Peyer's patch (tissue), 4 donors: ENCODE results near the gene TAPBPL. TPM values are rescaled to one million over a fixed set of nuclear protein-coding genes. Genes with fewer than 3 reads are reported as not detected.

ENCODE experiments used
- DNase-seq, 3 donors: peaks; one replicate each; pipeline ENCODE4 v3.0.0-alpha.2; 2017 to 2019
- H3K27ac ChIP-seq, 4 donors: fragments of 200-600 bp; sonication (generic); one replicate each; pipeline ENCODE4 v1.5.1; 2016 to 2019
- H3K27me3 ChIP-seq, 2 donors: fragments of 200-600 bp; sonication (generic); one replicate each; pipeline ENCODE4 v1.5.1; 2019
- H3K36me3 ChIP-seq, 3 donors: fragments of 200-600 bp; sonication (generic); one replicate each; pipeline ENCODE4 v1.5.1; 2016 to 2019
- H3K4me1 ChIP-seq, 4 donors: fragments of 200-600 bp; sonication (generic); one replicate each; pipeline ENCODE4 v1.5.1; 2016 to 2019
- H3K4me3 ChIP-seq, 4 donors: fragments of 200-600 bp; sonication (generic); 1 replicate in 3 of 4; 2 replicates in 1 of 4; pipeline ENCODE4 v1.5.1; 2016 to 2019; ENCODE audit warnings: mild to moderate bottlenecking in 1 of 4
- H3K9me3 ChIP-seq, 4 donors: fragments of 200-600 bp; sonication (generic); one replicate each; pipeline ENCODE4 v1.5.1; 2016 to 2019; ENCODE audit warnings: mild to moderate bottlenecking in 1 of 4
- CTCF ChIP-seq, 6 experiments: fragments of 450-650 bp in 4 of 6; fragments of 200-600 bp in 2 of 6; sonication (generic) in 1 of 6; IDR thresholded peaks; one replicate each; pipeline ENCODE4 v1.5.1; 2017 to 2019; ENCODE audit warnings: antibody characterized with exemption in 6 of 6, mild to moderate bottlenecking in 3 of 6, moderate library complexity in 1 of 6
- POLR2A ChIP-seq, 2 donors: fragments of 450-650 bp; IDR thresholded peaks; one replicate each; pipeline ENCODE4 v1.5.1; 2017; ENCODE audit warnings: antibody characterized with exemption in 2 of 2, mild to moderate bottlenecking in 2 of 2, moderate library complexity in 2 of 2
- total RNA-seq, 4 donors: library from RNA; depleted of rRNA; stranded (reverse); fragments of >200 nt; gene quantifications; one replicate each; pipeline ENCODE4 v1.1.0, GENCODE V29; 2016

The TAPBPL gene
- total RNA-seq, 4 donors from 2014 or later: 44.6 to 124 (median 95.5) TPM

DNA sequence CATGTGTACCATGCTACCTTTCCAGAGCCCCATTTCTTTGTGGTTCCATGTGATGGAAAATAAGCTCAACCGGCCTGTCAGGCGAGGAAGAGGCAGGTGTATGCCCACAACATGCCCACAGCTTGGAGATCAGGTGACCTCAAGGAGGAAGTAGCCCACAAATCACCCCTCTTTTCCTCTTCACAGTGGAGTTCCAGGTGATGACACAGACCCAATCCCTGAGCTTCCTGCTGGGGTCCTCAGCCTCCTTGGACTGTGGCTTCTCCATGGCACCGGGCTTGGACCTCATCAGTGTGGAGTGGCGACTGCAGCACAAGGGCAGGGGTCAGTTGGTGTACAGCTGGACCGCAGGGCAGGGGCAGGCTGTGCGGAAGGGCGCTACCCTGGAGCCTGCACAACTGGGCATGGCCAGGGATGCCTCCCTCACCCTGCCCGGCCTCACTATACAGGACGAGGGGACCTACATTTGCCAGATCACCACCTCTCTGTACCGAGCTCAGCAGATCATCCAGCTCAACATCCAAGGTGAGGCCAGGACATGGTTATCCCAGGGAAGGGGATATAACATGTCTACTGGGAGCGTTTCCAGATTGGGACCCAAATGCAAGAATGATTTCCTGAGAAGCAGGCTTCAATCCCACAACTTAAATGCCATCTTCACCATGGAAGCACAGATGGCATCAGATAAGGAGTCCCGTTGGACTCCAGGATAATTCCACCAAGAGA, 5.5 kb downstream of the TAPBPL start:
- no peaks in the 10 kb centered on the region for H3K9me3 ChIP-seq
- peak overlapping the region in 1 of 4 donors; percentile 20 for H3K27ac ChIP-seq
- peaks cover 0 to 27% (median 18%) of the 10 kb centered on the region in 4 donors for H3K4me1 ChIP-seq
- peaks cover 0 to 76% (median 0%) of the 10 kb centered on the region in 3 donors for H3K36me3 ChIP-seq
- peak in 2 of 3 donors; percentile 30 to 44 for DNase-seq
- no peaks in the 10 kb centered on the region for H3K27me3 ChIP-seq
- TF ChIP-seq POLR2A (IDR thresholded peaks at IDR 0.05) (no peak), CTCF (IDR thresholded peaks at IDR 0.05) (no peak)
- no peak overlapping the region for H3K4me3 ChIP-seq

- H3K36me3 ChIP-seq: peaks cover 0 to 86% (median 0%) of the 10 kb centered on the region in 3 donors
- peak overlapping the region in 1 of 4 donors; percentile 83 for H3K27ac ChIP-seq
- peaks cover 0 to 35% (median 20%) of the 10 kb centered on the region in 4 donors for H3K4me1 ChIP-seq
- no peaks in the 10 kb centered on the region for H3K27me3 ChIP-seq
- TF ChIP-seq POLR2A (IDR thresholded peaks at IDR 0.05) (no peak), CTCF (IDR thresholded peaks at IDR 0.05) (no peak)
- H3K4me3 ChIP-seq: no peak overlapping the region
- peak in 1 of 3 donors; percentile 40 for DNase-seq
- no peaks in the 10 kb centered on the region for H3K9me3 ChIP-seq
Observed at GRCh38 chr12:6458281-6459003, 6.6 kb downstream of the TAPBPL start.

DNA sequence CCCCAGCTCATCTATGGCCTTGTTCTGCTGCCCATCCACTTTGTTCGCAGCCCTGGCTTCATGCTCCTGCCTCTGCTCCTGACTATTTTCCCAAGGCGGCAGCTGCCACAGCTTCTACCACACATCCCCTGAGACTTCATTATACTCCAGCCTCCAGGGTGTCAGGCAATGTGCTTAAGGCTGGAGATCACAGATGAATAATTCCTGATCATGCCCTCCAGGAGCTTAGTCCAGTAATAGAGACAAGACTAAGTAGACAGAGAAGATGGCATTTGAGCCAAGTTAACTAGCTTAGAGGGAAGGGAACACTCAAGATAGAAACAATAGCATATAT, 7.1 kb downstream of the TAPBPL start:
- Histone ChIP-seq H3K27me3 (no peaks in the 10 kb centered on the region), H3K4me1 (peaks cover 0 to 38% (median 24%) of the 10 kb centered on the region in 4 donors), H3K27ac (peak overlapping the region in 1 of 4 donors; percentile 83), H3K36me3 (peaks cover 0 to 85% (median 0%) of the 10 kb centered on the region in 3 donors), H3K9me3 (no peaks in the 10 kb centered on the region), H3K4me3 (no peak overlapping the region)
- TF ChIP-seq CTCF (IDR thresholded peaks at IDR 0.05): no peak
- no peak for TF ChIP-seq POLR2A (IDR thresholded peaks at IDR 0.05)
- DNase-seq: peak in 1 of 3 donors; percentile 12

GRCh38 chr12:6460751-6461371, 9.0 kb downstream of the TAPBPL start:
- peak overlapping the region; percentile 71 to 83 (median 77) for H3K27ac ChIP-seq
- H3K4me3 ChIP-seq: no peak overlapping the region
- no peaks in the 10 kb centered on the region for H3K9me3 ChIP-seq
- no peaks in the 10 kb centered on the region for H3K27me3 ChIP-seq
- H3K4me1 ChIP-seq: peaks cover 0 to 43% (median 28%) of the 10 kb centered on the region in 4 donors
- peak in 1 of 3 donors; percentile 22 for DNase-seq
- TF ChIP-seq CTCF (IDR thresholded peaks at IDR 0.05) (no peak), POLR2A (IDR thresholded peaks at IDR 0.05) (no peak)
- H3K36me3 ChIP-seq: peaks cover 0 to 81% (median 0%) of the 10 kb centered on the region in 3 donors

DNA sequence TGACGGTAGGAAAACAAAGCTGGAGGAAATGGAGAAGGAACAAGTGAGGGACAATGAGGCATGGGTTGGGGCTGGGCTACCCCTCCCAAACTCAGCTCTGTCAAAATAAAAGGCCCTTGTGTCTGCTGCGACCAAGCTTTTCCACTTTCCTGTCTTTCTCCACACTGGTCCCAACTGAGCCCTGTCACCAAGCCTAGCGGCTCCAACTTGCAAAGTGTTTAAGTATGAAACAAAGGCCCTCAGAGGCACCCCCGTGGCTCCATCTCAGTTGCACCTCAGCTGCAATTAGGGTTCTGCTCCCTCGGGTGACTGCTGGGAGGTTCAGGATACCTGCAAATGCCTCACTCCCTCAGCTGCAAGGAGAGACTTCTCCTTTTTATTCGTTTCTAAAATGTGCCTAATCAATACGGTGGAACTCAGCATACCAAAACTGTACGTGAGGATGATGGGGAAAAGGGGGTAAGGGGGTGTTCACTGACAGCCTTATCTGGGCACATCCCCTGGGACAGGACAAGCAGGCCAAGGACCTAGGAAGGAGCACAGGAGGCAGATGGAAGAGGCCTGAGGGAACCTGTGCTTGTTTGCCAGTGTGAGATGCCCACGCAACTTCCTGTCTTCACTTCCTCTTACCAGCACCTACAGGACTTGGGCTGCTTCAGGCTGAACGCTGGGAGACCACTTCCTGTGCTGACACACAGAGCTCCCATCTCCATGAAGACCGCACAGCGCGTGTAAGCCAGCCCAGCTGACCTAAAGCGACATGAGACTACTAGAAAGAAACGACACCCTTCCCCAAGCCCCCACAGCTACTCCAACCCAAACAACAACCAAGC, 9.8 kb downstream of the TAPBPL start:
- peaks cover 0 to 83% (median 0%) of the 10 kb centered on the region in 3 donors for H3K36me3 ChIP-seq
- H3K4me3 ChIP-seq: no peak overlapping the region

More for the DNA sequence above, 9.8 kb downstream of the TAPBPL start:
- no peak for TF ChIP-seq POLR2A (IDR thresholded peaks at IDR 0.05)
- TF ChIP-seq CTCF (IDR thresholded peaks at IDR 0.05): no peak
- DNase-seq: peak; percentile 57 to 97 (median 96)
- H3K27ac ChIP-seq: peak overlapping the region; percentile 71 to 83 (median 77)
- no peaks in the 10 kb centered on the region for H3K27me3 ChIP-seq
- H3K4me1 ChIP-seq: peaks cover 0 to 43% (median 28%) of the 10 kb centered on the region in 4 donors
- no peaks in the 10 kb centered on the region for H3K9me3 ChIP-seq
